ENCODE measurements around the gene SERP2. TPM values are rescaled to one million over a fixed set of nuclear protein-coding genes. Genes with fewer than 3 reads are reported as not detected.

The SERP2 gene
- total RNA-seq, 1 donor from 2014 or later: 1.5 TPM

DNA sequence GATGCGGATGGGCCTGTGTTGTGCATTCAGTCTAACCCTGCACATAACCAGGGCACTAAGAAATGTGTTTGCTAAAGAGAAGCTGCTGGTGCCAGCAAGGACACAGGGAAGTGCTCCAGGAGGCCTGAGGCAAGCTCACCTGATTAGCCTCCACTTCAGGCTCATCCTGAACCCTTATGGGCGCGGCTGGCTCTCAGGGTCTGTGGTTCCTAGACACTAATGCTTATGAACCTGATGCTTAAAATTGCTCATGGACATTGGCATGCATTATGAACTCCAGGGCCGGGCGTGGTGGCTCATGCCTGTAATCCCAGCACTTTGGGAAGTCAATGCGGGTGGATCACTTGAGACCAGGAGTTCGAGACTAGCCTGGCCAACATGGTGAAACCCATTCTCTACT lies 34.3 kb downstream of the SERP2 start:
- DNase-seq (ENCODE audit: low spot score) (no peak), ATAC-seq (no peak)

- DNase-seq (ENCODE audit: low spot score): no peak
Measured at GRCh38 chr13:44409595-44409994, 36.0 kb downstream of the SERP2 start.

DNA sequence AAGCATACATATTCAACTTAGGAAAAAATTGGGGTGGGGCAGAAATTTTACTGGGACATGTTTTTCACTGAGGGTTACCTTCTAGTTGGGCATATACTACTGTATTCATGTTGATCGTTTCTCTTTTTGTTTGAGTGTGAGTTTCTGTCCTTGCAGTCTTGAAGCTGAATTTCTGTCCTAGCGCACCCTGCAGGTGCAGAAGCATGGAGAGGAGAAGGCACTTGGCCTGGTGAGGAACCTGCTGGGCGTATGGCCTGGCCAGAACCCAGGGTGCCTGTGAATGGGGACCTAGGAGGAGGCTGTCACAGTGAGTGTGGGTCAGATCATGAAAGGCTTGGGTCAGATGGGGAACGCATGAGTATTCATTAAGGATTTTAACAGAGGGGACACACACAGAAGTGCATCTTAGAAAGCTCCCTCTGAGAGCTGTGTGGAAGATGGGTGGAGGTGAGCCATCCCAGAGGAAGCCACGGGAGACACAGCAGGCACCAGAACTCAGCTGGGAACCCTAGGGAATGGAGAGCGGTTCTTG lies 36.8 kb downstream of the SERP2 start:
- DNase-seq (ENCODE audit: low spot score): no peak
- peak; percentile 36 for ATAC-seq

More at GRCh38 chr13:44409595-44409994, 36.0 kb downstream of the SERP2 start:
- no peak for ATAC-seq

GRCh38 chr13:44411841-44412240 lies 38.2 kb downstream of the SERP2 start:
- ATAC-seq (no peak), DNase-seq (ENCODE audit: low spot score) (no peak)

GRCh38 chr13:44412346-44412935 lies 38.8 kb downstream of the SERP2 start:
- no peak for ATAC-seq
- no peak for DNase-seq (ENCODE audit: low spot score)

- ATAC-seq: no peak
- DNase-seq (ENCODE audit: low spot score): no peak
Measured at GRCh38 chr13:44413095-44413494, 39.5 kb downstream of the SERP2 start.

DNA sequence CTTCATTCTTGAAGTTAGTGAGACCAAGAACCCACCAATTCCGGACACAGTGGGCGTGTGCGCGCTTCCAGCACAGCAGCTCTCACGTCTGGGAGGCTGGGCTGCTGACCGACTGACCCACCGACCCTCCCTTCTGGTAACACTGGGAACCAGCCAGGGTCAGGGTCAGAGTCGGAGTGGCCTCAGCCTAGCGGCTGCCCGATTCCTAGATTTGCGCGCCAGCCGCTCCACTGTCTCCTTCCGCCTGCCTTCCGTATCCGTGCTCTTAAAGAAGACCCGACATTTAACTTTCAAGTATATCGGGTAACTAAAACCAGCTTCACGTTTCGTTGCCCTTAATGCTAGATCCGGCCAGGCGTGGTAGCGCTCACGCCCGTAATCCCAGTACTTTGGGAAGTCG lies 41.1 kb downstream of the SERP2 start:
- no peak for DNase-seq (ENCODE audit: low spot score)
- no peak for ATAC-seq

DNA sequence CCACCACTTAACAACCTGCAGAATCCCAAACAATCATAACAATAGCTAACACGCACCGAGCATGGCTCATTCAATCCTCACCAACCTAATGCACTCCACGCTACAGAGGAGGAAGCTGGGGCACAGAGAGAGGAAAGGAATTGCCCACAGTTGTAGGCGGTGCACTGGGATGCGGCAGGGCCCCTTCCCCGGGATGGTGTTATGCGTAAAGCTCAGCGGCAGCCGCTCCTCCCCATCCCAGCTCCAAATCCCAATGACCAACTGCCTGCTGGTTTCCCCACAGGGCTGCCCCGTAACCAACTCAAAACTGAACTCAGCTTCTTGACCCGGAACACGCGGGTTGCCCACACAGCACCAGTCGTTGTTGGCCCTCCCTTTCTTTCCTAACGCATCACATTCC lies 42.2 kb downstream of the SERP2 start:
- DNase-seq (ENCODE audit: low spot score) (no peak), ATAC-seq (no peak)

DNA sequence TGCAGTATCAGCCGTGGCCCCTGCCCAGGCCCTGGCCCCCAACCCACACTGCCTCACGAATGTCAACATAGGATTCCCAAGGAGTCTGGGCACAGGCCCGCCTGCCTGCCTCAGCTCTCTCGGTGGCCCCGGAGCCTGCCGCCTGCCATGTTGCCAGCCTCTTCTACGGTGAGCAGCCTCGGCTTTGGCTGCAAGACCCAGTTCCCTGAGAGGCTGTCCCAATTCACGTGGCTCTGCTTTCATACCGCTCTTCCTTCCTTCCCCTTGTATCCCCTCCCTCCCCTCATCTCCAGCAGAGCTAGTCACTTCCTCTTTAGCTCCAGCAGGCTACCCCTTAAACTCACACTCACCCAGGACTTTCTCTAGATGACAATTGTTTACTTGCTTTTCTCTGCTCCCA lies 42.7 kb downstream of the SERP2 start:
- DNase-seq (ENCODE audit: low spot score): no peak
- no peak for ATAC-seq

DNA sequence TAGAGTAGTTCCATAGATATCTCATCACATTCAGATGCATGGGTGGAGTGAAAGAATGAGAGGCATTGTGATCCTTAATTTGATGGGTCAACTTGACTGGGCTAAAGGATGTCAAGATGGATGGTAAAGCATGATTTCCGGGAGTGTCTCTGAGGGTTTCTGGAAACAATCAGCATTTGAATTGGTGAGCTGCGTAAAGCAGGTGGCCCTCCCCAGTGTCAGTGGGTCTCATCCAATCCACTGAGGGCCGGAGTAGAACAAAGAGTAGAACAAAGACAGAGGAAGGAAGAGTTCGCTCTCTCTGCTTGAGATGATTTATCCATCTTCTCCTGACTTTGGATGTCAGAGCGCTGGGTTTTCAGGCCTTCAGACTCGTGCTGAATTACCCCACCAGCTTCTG lies 43.1 kb downstream of the SERP2 start:
- no peak for ATAC-seq
- no peak for DNase-seq (ENCODE audit: low spot score)

DNA sequence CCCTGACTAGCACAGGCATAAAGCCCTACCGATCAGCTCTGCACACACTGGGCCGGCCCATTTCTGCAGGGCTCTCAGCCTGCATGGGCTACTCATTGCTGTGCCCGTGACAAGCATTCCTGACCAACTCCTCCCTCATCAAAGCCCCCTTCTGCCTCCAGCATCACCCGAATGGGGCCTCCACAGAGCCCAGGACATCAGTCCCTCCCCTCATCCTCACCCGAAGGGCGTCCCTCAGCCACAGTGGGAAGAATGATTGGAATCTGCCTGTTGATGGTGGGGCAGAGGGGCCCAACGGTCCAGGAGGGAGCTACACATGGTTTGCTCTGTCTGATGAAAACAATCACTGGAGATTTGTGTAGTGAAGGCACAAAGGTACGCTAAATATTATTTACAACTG lies 43.8 kb downstream of the SERP2 start:
- no peak for DNase-seq (ENCODE audit: low spot score)
- no peak for ATAC-seq

DNA sequence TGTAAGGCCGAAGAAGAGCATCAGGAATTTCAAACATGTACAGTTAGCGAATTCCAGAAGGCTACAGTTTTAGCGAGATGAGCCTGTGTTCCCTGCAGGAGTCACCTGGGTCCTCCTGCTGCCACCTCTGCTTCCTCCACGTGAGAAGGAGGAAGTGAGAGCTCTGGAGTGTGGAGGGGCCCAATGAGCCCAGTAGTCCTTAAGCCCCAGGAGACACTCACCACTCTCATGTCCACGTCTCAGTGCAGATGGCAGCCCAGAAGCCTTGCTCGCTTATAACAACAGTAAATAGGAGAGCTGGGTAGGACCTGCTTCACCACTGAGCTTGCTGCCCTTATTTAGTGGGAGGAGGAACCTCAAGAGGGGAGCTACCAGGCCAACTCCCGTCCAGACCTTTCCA lies 44.3 kb downstream of the SERP2 start:
- no peak for DNase-seq (ENCODE audit: low spot score)
- ATAC-seq: no peak

DNA sequence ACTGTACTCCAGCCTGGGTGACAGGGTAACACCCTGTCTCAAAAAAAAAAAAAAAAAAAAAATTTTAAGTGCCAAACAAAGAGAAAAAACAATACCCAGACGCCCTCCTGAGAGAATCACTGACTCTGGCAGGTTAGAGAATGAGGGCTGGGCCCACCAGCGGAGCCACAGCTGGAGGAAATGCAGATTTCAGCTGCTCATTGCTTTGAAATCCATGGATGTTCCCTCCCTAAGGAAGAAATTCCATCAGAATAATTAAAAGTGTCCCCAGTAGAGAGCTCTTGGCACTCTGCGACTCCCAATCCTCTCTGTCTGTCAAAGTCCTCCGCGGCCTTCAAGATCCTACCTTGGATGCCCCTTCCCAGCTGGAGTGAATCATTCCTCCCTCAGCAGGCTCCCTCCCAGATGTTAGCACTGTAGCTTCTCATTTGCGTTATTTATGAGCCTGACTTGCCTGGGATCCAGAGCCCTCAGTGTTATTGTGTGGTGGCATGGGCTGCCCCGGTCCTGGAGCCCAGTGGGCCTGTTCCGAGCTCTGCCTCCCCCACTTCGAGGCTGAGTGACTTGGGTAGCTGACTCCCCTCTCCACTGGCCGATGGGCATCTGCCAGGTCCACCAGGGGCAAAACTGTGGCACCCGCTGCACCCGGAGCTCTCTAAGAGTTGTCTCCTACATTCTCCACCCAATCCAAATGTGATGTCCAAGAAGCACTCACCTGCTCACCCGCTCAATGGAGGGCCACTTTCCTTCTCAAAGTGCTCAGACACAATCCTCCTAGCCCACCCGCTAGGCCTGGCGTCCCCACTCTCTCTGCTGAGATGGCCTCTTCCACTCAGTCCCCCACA lies 47.0 kb downstream of the SERP2 start:
- ATAC-seq (no peak), DNase-seq (ENCODE audit: low spot score) (no peak)

DNA sequence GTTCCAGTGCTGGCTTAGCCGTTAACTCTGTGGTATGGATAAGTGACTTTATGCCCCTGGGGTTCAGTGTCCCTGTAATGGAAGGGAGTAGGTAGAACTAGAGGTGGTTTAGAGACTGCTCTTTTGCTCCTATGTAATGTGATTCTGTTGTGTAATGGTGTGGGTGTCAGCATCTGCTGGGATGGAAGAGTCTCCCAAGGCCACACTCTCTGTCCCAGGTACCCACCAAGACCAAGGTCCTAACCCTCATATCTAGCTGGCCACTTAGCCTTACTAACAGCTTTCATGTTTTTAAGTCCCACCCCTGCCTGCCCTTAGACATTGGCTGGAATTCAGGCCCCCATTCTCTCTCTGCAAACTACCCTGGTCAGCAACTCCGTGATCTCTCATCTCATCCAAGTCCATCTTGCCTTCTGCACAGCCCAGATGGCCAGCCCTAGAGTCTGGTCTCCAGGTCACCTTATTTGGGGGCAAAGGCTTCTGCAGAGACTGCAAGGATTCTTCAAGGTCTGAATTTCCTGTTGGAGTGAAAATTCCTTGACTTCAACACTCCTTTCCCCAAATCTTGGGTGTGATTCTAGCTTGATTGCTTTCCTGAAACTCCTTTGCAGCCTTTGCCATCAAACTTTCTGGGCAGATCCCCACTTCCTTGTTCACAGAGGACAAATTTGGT lies 48.4 kb downstream of the SERP2 start:
- DNase-seq (ENCODE audit: low spot score) (no peak), ATAC-seq (no peak)

- no peak for DNase-seq (ENCODE audit: low spot score)
- ATAC-seq: no peak
Measured at GRCh38 chr13:44422755-44423643, 49.4 kb downstream of the SERP2 start.

GRCh38 chr13:44423824-44424223 lies 50.2 kb downstream of the SERP2 start:
- DNase-seq (ENCODE audit: low spot score) (no peak), ATAC-seq (no peak)

- DNase-seq (ENCODE audit: low spot score): no peak
- no peak for ATAC-seq
Measured at GRCh38 chr13:44425041-44425814, 51.6 kb downstream of the SERP2 start.

DNA sequence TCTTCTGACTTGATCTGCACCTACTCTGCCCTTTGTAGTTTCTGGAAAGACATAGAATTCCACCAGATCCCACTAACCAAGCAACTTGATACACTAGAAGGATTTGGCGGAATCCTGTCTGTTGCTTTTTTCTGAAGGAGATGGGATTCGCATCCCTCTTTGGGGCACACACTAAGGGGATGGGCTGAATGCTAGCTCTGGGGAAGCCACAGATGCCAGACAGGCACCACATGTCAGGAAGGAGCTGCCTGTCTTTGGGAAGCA lies 52.1 kb downstream of the SERP2 start:
- ATAC-seq (no peak), DNase-seq (ENCODE audit: low spot score) (no peak)

GRCh38 chr13:44426461-44426860 lies 52.8 kb downstream of the SERP2 start:
- DNase-seq (ENCODE audit: low spot score): no peak
- no peak for ATAC-seq

DNA sequence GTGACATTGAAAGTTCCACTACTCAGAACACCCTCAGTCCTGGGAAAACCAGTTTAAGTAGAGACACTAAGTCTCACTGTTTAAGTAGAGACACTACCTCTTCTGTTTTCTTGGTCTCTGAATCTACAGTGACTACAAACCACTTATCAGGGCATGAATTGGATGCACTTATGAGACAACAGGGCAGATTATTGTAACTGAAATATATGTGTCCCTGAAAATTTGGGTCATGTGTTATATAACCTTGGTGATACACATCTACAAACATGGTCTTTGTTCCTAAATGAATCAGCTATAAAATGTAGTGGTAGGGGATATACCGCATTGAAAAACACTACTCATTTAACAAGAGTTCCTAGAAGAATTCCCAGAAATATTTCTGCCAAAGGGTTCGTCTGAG lies 55.7 kb downstream of the SERP2 start:
- no peak for ATAC-seq

More for the DNA sequence above, 55.7 kb downstream of the SERP2 start:
- no peak for DNase-seq (ENCODE audit: low spot score)
